HG03280 (cell line): ENCODE results near the gene IKZF1.
A peak's percentile ranks its signal among the peaks of the same experiment; 100 is the strongest.

ENCODE experiments used
- ATAC-seq: cut with Tn5 transposase; IDR thresholded peaks from one replicate; pipeline ENCODE4 v1.9.1; 2021; ENCODE audit warnings: mild to moderate bottlenecking, moderate library complexity; ENCODE audit not compliant: unreplicated experiment

Gene IKZF1

GRCh38 chr7:50351267-50351666 lies 46.8 kb downstream of the IKZF1 start:
- ATAC-seq = no peak

DNA sequence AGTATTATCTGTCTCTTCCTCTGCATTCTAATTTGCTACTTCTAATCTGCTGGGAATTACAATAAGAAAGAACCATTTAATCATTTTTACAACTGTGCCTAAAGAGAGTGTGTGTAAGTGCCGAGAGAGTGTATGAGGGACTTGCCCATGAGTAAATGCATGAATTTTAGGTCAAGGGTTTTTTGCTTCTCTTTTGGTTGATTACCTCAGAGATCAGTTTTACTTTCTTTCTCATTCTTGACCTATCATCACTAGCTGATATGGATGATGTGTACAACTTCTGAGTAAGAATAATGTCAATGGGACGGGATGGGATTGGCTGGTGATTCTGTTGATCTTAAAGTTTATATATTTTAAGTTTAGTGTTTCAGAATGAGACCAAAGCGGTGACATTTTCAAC lies 47.8 kb downstream of the IKZF1 start:
- ATAC-seq = peak; percentile 80

- ATAC-seq = no peak
These were observed 48.2 kb downstream of the IKZF1 start for GRCh38 chr7:50352751-50353150.

GRCh38 chr7:50353201-50353600 lies 48.7 kb downstream of the IKZF1 start:
- no peak for ATAC-seq

DNA sequence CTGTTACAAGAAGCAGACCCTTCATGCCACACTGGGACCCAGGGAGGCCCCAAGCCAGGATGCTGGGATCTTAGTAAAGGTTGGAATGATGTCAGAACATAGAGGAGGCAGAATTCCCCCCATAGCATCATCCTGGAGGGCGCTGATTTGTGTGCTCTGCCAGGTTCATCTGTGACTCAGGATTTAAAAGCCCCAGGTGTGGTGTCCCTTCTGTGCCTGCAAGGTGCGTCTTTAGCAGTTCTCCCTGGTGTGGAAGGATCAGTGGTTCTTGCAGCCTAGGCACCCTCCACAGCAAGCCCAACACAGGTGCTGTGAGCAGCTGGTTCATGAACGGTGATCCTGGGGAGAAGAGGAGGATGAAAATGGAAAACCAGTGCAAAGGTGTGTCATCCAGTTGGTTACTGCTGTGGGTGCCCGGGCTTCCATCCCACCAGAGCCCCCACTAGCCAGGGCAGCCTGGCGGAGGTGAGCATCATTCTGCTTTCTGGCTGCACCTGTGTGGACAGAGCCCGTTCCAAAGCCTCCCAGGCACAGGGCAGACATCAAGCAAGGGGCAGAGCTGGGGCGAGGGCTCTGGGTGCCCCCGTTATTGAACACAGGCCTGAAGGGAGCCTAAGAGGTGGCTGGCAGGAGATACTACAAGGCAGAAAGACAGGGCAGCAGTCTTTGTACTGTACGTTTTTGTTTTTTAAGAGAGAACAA lies 49.5 kb downstream of the IKZF1 start:
- ATAC-seq = no peak

GRCh38 chr7:50355817-50356178 lies 51.3 kb downstream of the IKZF1 start:
- no peak for ATAC-seq

DNA sequence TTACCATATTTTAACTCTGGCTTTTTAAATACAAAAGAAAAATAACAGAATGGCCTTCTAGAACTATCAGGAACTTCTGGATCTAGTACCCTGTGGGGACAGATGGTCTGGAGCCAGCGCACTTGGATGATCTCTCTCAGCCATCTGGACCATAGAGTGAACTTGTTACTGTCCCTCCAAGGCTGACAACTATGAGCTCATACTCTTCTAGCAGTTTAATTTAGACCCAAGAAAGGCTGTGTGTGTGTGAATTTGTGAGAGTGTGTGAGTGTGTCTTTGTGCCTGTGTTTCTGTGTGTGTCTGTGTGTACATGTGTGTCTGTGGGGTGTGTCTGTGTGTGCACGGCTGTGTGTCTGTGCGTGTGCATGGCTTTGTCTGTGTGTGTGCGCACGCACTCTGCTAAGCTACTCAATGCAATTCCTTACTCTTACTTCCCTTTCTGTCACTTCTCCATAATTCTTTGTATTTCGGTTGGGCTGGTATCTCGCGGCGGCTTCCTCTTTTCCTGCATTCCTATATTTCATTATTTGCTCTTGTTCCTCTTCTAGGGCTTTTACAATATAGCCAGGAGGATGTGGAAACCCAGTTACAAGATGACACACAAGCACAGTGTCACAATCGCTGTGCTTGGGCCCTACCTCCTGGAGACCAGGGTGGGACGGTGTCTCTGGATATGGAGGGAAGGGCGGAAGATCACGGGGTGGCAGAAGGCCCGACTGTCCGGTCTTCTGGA lies 51.9 kb downstream of the IKZF1 start:
- no peak for ATAC-seq

GRCh38 chr7:50356945-50357268 lies 52.4 kb downstream of the IKZF1 start:
- ATAC-seq = no peak

DNA sequence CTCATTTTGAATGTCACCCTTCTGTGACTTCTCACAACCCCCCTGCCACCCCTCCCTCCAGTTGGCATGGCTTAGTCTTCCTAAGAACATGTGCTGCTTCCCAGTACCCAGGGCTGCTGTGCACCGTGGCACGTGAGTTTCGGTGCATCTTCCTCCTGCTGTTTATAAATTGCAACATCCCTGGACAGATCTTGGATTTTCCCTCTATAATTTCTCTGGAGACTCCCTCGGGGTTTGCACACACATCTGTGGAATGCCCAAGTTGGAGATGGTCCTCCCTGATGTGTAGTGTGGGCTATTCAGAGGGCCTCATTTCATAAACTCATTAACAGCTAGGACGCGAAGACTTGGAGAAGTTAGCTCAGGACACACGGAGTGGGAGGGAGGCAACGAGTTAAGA lies 52.9 kb downstream of the IKZF1 start:
- ATAC-seq = no peak

DNA sequence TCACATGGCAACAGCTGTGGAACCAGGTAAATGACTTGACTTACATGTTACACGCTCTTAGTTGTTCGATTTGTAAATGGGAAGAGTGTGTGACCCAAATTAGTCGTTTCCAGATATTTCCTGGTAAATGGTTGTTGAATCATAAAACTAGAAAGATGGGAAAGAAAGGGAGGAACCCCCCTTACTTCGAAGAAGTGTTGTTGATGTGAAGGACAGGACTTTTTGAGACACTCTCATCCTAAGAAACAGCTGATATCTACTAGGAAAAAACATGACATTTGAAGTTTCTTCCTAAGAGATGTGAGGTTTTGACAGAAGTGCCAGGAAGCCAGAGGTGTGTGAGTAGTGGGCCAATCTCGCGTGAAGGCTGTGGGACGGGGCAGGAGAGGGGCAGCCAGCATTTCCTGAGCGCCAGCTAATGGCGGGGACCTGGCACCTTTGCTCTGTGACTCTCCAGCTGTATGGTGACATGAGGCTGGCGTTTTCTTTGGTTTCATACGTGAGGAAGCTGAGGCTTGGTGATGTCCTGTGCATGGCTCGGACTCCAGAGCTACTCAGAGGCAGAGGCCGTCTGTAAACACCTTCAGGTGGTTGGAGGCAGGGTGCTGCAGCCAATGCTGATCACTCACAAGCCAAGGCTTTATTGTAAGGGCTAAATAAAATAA lies 53.7 kb downstream of the IKZF1 start:
- no peak for ATAC-seq

GRCh38 chr7:50358779-50359178 lies 54.3 kb downstream of the IKZF1 start:
- no peak for ATAC-seq

DNA sequence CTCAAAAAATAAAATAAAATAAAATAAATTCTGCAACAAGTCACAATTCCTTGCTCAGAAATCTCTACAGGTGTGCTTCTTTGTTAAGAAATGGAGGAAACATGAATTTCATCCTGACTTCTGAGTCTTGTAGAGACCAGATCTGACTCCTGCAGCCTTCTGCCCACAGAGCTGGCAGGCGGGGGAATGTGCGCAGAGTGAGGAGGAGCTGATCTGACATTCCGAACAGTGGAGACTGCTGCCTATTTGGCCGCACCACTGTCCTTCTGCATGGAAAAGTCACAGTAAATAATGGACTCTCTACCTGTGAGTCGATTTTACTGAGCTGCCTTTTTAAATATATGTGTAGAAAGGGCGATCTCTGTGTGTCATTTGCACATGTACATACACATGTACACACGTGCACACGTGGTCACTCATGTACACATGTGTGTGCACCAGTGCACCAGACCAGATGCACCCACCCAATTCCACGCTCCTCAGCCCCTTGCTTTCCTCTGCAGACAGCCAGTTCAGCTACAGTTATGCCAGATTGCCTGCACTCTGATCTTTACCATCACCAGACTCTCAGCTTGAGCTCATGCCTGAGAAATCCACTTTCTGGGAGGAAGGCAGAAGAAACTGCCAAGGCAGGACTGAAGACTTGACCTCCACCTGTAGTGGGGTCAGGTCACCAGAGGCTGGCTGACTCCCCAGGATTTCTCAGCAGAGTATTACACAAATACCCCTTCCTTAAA lies 54.9 kb downstream of the IKZF1 start:
- ATAC-seq = no peak

DNA sequence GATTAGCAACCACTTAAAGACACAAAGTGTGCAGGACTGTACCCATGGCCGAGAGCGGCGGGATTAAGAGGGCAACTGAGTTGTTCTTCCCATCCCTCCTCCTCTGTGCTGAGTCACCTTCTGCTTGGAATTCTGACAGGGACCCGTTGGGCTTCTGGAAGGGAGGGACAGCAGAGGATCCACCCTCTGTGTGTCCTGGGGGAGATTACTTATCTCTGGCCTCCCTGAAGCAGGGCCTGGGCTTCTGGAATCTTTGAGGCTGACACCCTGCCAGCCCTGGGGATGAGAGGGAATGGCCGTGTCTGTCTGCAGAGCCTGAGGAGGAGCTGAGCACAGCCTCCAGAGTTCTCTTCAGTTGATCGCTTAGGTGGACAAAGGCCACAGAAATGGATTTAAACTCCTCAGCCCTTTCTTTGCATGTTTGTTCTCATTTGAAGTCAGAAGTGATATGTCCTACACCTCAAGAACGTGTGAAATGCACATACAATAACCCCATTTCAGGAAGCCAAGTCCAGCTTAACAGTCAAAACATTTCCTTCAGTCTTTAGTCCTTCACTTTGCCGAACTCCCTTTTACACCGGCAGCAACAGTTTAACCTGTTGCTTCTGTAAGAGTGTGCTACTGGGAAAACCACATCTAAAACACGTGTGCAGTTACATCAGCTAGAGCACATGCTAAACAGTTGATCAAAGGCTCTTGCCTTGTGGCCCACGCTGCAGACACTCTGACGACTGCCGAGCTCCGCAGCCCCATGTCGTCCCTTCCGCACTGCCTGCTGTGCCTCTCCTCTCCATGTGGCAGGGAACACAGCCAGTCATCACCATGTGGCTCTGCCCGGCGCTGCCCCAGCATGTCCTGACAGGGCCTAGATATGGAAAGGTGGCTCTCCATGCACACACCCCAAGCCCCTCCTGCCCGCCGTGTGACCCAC lies 55.7 kb downstream of the IKZF1 start:
- ATAC-seq = no peak

DNA sequence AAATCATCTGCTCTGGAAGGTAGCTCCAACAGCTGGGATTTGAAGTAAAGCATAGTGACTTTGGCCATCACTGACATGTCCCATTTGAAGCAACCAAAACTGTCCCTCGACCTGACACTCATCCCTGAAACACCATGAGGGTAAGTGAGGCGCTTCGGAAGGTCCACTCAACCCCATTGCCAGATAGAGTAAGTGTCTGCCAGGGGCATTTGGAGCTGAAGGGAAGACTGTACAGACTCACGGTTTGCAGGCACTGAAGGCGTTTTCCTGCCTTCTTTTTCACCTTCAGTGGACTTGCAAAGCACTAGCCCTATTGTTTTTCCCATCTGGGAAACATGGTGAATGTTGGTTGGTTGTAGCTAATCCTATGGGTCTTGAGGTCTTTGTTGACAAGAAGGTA lies 57.6 kb downstream of the IKZF1 start:
- ATAC-seq = no peak

DNA sequence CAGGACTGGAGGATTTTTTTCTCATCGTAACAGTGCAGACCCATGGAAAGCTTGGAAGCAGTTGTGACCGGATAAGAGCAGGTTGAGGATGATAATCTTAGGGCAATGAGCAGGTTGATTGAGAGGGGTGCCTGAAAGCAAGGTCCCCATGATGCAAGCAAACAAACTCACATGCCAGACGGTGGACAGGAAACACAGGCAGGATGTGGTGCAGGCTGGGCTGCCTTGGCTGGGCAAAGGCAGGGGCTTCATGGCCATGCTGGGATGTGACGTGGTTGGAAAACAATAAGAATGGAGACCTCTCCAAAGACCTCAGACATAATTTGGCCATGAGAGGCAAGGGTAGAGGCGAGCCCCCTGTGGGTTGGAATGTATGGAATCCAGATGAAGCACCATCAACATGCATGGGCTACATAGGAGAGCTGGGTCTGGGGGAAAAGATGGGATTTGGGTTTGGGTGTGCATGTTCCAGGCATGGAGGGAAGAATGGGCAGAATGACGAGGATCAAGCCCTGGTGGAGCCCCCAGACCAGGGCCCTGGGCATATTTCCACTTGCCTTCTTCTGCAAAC lies 58.3 kb downstream of the IKZF1 start:
- no peak for ATAC-seq

DNA sequence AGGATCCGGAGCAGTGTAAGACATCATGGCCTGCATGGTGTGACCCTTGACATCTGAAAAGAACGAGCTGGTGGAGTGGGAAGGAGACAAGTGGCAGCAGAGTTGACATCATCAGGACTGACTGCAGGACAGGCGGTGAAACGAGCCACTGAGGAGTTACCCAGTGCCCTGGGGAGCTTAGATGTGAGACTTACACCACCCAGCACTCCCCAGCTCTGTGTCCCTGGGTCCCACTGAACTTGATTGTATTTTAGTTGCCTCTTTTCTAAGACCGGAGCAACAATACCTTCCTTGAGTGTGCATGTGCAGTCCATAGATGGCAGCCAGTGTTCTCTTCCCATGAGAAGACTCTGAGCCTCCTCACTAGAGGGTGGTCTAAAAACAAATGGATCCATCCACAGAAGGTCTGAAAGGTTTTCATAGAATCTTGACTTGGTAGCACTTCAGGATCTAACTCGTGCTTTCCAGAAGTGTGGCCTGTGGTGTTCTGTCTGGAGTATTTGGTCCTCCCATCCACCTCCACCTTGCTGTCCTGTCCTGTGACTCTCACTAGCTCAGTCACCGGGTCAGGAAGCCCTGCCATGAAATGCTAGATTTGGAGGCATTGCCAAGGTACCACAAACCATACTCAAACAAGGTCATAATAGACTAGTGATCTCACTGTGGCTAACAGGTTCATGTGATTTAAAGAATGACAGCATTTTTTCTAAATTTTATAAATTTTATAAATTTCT lies 59.0 kb downstream of the IKZF1 start:
- no peak for ATAC-seq

- ATAC-seq = no peak
These were observed 60.1 kb downstream of the IKZF1 start for GRCh38 chr7:50364645-50365044.

DNA sequence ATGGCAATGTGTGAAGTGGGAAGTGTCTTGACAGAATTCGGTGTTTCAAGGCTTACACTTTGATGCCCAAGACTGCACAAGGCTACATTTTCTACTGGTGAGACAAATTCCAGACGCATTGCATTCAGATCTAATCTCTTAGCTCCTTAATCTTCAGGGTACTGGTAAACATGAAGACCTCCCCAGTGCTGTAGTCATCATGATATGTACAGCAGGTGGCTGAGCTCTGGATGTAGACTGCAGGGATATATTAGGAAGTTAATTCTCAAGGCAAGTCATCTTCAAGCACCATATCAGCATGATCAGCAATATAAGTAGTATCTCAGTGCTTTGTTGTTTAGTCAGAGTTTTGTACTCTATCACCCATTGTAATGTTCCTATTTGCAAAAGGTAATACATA lies 61.8 kb downstream of the IKZF1 start:
- ATAC-seq = no peak

GRCh38 chr7:50367100-50367499 lies 62.6 kb downstream of the IKZF1 start:
- ATAC-seq = no peak

DNA sequence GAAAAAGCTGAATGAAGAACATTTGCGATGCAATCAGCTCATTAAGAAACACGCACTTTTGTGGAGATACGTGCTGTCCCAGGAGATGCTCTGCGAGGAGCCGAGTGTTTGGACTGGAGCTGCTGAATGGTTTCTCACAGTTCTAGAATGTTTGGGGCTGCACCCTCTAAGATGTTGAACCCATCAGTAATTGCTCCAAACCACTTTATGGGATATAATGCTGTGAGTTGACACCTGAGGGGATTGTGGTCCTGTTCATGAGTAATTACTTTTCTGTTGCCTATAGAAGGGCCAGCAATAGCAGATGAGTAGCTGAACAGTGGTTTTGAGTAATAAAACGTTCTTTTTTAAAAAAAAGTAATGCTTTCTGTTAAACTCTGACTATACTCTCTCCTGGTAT lies 63.1 kb downstream of the IKZF1 start:
- ATAC-seq = no peak
